GM23338 (cell line): ENCODE data around the gene TCF12.

Experiments used
- CREB1 ChIP-seq: fragments of 250-450 bp; sonication (Bioruptor Pico); IDR thresholded peaks from 2 replicates; pipeline ENCODE4 v1.5.0; 2020; ENCODE audit warnings: low read depth, mild to moderate bottlenecking, moderate library complexity
- CTCF ChIP-seq, 2 experiments: fragments of 200-600 bp in 1 of 2; sonication (generic) in 1 of 2; conservative IDR thresholded peaks; 2 replicates each; pipeline versions ENCODE4 v1.5.1 to v1.6.1; 2016 to 2017; ENCODE audit warnings: antibody characterized with exemption in 2 of 2, low read depth in 2 of 2, mild to moderate bottlenecking in 2 of 2, moderate library complexity in 1 of 2
- ETS1 ChIP-seq: IDR thresholded peaks from 2 replicates; pipeline ENCODE4 v1.6.1; 2016; ENCODE audit warnings: antibody characterized with exemption
- EZH2 ChIP-seq: fragments of 200-600 bp; sonication (generic); IDR thresholded peaks from one replicate; pipeline ENCODE4 v1.8.0; 2017; ENCODE audit warnings: antibody characterized with exemption, mild to moderate bottlenecking, low read depth; ENCODE audit not compliant: unreplicated experiment
- EZH2phosphoT487 ChIP-seq: fragments of 200-600 bp; sonication (generic); IDR thresholded peaks from one replicate; pipeline ENCODE4 v1.8.1; 2018; ENCODE audit warnings: antibody characterized with exemption; ENCODE audit not compliant: unreplicated experiment
- JUNB ChIP-seq: IDR thresholded peaks from one replicate; pipeline ENCODE4 v1.6.1; 2016; ENCODE audit warnings: antibody characterized with exemption; ENCODE audit not compliant: unreplicated experiment
- NANOG ChIP-seq: IDR thresholded peaks from 2 replicates; pipeline ENCODE4 v1.6.1; 2016; ENCODE audit warnings: antibody characterized with exemption, borderline replicate concordance
- POLR2AphosphoS5 ChIP-seq: IDR thresholded peaks from 2 replicates; pipeline ENCODE4 v1.6.1; 2016; ENCODE audit warnings: antibody characterized with exemption, low read depth
- STAT1 ChIP-seq: IDR thresholded peaks from one replicate; pipeline ENCODE4 v1.6.1; 2016; ENCODE audit warnings: antibody characterized with exemption; ENCODE audit not compliant: unreplicated experiment
- ZNF114 ChIP-seq: fragments of 250-450 bp; sonication (Bioruptor Pico); IDR thresholded peaks from 2 replicates; pipeline ENCODE4 v1.5.0; 2020; ENCODE audit warnings: mild to moderate bottlenecking, moderate library complexity
- ZNF331 ChIP-seq: fragments of 250-450 bp; sonication (Bioruptor Pico); IDR thresholded peaks from 2 replicates; pipeline ENCODE4 v1.5.0; 2020; ENCODE audit warnings: low read depth, mild to moderate bottlenecking, moderate library complexity
- TF ChIP-seq, protein P1 (sequence below): IDR thresholded peaks from one replicate; pipeline ENCODE4 v1.6.1; 2018; ENCODE audit warnings: antibody characterized with exemption; ENCODE audit not compliant: unreplicated experiment

DNA sequence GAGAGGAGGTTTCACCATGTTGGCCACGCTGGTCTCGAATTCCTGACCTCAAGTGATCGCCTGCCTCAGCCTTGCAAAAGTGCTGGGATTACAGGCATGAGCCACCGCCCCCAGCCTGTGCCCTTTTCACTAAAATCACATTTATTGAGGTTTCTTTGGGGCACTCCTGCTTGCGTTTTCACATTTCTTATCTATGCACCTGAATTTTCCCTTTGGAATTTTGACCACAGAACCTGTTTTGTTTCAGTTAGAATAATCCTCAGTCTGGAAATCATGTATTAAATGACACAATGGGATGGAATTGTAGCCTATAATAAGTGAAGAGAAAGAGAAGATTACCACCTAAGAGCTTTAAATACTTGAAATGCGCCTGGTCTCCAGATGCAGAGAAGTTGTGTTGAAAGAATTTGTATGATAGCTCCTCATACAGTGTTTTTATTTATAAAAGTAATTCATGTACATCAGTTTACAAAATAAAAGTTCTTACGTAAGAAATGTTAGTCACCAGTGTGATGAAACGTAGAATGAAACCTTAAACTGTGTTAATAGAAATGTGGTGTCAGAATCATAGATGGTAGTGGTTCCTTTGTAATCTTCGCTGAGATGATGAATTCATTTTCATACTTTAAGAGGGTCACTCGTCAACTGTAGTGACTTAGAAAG, 107.0 kb downstream of the TCF12 start:
- TF ChIP-seq POLR2AphosphoS5: no peak
- TF ChIP-seq CTCF (conservative IDR thresholded peaks at IDR 0.05; ENCODE audit: low read depth in 2 of 2): no peak
- no peak for TF ChIP-seq EZH2
- TF ChIP-seq EZH2phosphoT487: no peak
- TF ChIP-seq JUNB: no peak
- TF ChIP-seq ETS1: no peak
- TF ChIP-seq NANOG: no peak
- TF ChIP-seq, protein P1, sequence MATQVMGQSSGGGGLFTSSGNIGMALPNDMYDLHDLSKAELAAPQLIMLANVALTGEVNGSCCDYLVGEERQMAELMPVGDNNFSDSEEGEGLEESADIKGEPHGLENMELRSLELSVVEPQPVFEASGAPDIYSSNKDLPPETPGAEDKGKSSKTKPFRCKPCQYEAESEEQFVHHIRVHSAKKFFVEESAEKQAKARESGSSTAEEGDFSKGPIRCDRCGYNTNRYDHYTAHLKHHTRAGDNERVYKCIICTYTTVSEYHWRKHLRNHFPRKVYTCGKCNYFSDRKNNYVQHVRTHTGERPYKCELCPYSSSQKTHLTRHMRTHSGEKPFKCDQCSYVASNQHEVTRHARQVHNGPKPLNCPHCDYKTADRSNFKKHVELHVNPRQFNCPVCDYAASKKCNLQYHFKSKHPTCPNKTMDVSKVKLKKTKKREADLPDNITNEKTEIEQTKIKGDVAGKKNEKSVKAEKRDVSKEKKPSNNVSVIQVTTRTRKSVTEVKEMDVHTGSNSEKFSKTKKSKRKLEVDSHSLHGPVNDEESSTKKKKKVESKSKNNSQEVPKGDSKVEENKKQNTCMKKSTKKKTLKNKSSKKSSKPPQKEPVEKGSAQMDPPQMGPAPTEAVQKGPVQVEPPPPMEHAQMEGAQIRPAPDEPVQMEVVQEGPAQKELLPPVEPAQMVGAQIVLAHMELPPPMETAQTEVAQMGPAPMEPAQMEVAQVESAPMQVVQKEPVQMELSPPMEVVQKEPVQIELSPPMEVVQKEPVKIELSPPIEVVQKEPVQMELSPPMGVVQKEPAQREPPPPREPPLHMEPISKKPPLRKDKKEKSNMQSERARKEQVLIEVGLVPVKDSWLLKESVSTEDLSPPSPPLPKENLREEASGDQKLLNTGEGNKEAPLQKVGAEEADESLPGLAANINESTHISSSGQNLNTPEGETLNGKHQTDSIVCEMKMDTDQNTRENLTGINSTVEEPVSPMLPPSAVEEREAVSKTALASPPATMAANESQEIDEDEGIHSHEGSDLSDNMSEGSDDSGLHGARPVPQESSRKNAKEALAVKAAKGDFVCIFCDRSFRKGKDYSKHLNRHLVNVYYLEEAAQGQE: no peak
- TF ChIP-seq ZNF331: no peak
- TF ChIP-seq STAT1: no peak
- TF ChIP-seq CREB1 (CRISPR knock-in tag): no peak
- no peak for TF ChIP-seq ZNF114 (CRISPR knock-in tag)
